GM23338 (cell line): ENCODE results near the gene TTC28. TPM values are rescaled to one million over a fixed set of nuclear protein-coding genes. Genes with fewer than 3 reads are reported as not detected.

Experiments used
- ATAC-seq: fragments of 200-7000 bp; cut with Tn5 transposase; 3 replicates; pipeline ENCODE4 v1.9.1; 2020
- DNase-seq: peaks from one replicate; pipeline ENCODE4 v3.0.0-alpha.2; 2015; ENCODE audit warnings: low spot score
- H2AFZ ChIP-seq: fragments of 200-600 bp; sonication (generic); 2 replicates; pipeline ENCODE4 v1.8.0; 2016; ENCODE audit warnings: antibody characterized with exemption, mild to moderate bottlenecking, moderate library complexity
- H3F3A ChIP-seq: fragments of 200-600 bp; sonication (generic); replicated peaks from 2 replicates; pipeline ENCODE4 v1.8.0; 2017; ENCODE audit warnings: antibody characterized with exemption, mixed run types, low read depth
- H3K27ac ChIP-seq: fragments of 200-600 bp; sonication (generic); 2 replicates; pipeline ENCODE4 v1.6.1; 2016; ENCODE audit warnings: low read depth
- H3K27me3 ChIP-seq: fragments of 200-600 bp; sonication (generic); 2 replicates; pipeline ENCODE4 v1.8.0; 2016; ENCODE audit warnings: mild to moderate bottlenecking, mixed run types, moderate library complexity; ENCODE audit not compliant: insufficient read depth
- H3K36me3 ChIP-seq: fragments of 200-600 bp; sonication (generic); 2 replicates; pipeline ENCODE4 v1.8.0; 2016; ENCODE audit warnings: mild to moderate bottlenecking; ENCODE audit not compliant: insufficient read depth
- H3K4me1 ChIP-seq: fragments of 200-600 bp; sonication (generic); 2 replicates; pipeline ENCODE4 v1.8.0; 2016; ENCODE audit warnings: mild to moderate bottlenecking, moderate library complexity; ENCODE audit not compliant: insufficient read depth
- H3K4me2 ChIP-seq: fragments of 200-600 bp; sonication (generic); 2 replicates; pipeline ENCODE4 v1.7.1; 2017; ENCODE audit warnings: mixed run types
- H3K4me3 ChIP-seq: fragments of 200-600 bp; sonication (generic); 2 replicates; pipeline ENCODE4 v1.6.1; 2016; ENCODE audit warnings: mixed run types
- H3K79me2 ChIP-seq: fragments of 200-600 bp; sonication (generic); replicated peaks from 2 replicates; pipeline ENCODE4 v1.8.0; 2017; ENCODE audit warnings: mild to moderate bottlenecking; ENCODE audit not compliant: insufficient read depth
- H3K9me2 ChIP-seq: fragments of 200-600 bp; sonication (generic); 2 replicates; pipeline ENCODE4 v1.8.0; 2017; ENCODE audit not compliant: insufficient read depth
- H4K20me1 ChIP-seq: fragments of 200-600 bp; sonication (generic); replicated peaks from 2 replicates; pipeline ENCODE4 v1.8.0; 2017; ENCODE audit warnings: mild to moderate bottlenecking; ENCODE audit not compliant: insufficient read depth
- H3K27ac Mint-ChIP-seq: 2 replicates; pipeline ENCODE4 v1.8.0; 2020; ENCODE audit warnings: inconsistent platforms, mild to moderate bottlenecking, moderate library complexity, mixed read lengths
- H3K27me3 Mint-ChIP-seq: 3 replicates; pipeline ENCODE4 v1.8.0; 2022; ENCODE audit warnings: low read depth, mild to moderate bottlenecking, moderate library complexity, mixed read lengths, inconsistent platforms; ENCODE audit not compliant: insufficient read depth, poor library complexity
- H3K36me3 Mint-ChIP-seq: 3 replicates; pipeline ENCODE4 v1.8.0; 2021; ENCODE audit warnings: low read depth, mild to moderate bottlenecking, inconsistent platforms, moderate library complexity, mixed read lengths
- H3K4me1 Mint-ChIP-seq: 3 replicates; pipeline ENCODE4 v1.8.0; 2020; ENCODE audit warnings: mild to moderate bottlenecking, inconsistent platforms, mixed read lengths
- H3K4me3 Mint-ChIP-seq: 3 replicates; pipeline ENCODE4 v1.8.0; 2021; ENCODE audit warnings: moderate library complexity, mild to moderate bottlenecking, inconsistent platforms, mixed read lengths
- H3K9me3 Mint-ChIP-seq: 3 replicates; pipeline ENCODE4 v1.8.0; 2020; ENCODE audit warnings: moderate library complexity, mild to moderate bottlenecking, inconsistent platforms, mixed read lengths
- CREB1 ChIP-seq: fragments of 250-450 bp; sonication (Bioruptor Pico); IDR thresholded peaks from 2 replicates; pipeline ENCODE4 v1.5.0; 2020; ENCODE audit warnings: low read depth, mild to moderate bottlenecking, moderate library complexity
- JUNB ChIP-seq: IDR thresholded peaks from one replicate; pipeline ENCODE4 v1.6.1; 2016; ENCODE audit warnings: antibody characterized with exemption; ENCODE audit not compliant: unreplicated experiment
- NANOG ChIP-seq: IDR thresholded peaks from 2 replicates; pipeline ENCODE4 v1.6.1; 2016; ENCODE audit warnings: antibody characterized with exemption, borderline replicate concordance
- POLR2AphosphoS5 ChIP-seq: IDR thresholded peaks from 2 replicates; pipeline ENCODE4 v1.6.1; 2016; ENCODE audit warnings: antibody characterized with exemption, low read depth
- STAT1 ChIP-seq: IDR thresholded peaks from one replicate; pipeline ENCODE4 v1.6.1; 2016; ENCODE audit warnings: antibody characterized with exemption; ENCODE audit not compliant: unreplicated experiment
- ZNF114 ChIP-seq: fragments of 250-450 bp; sonication (Bioruptor Pico); IDR thresholded peaks from 2 replicates; pipeline ENCODE4 v1.5.0; 2020; ENCODE audit warnings: mild to moderate bottlenecking, moderate library complexity
- ZNF331 ChIP-seq: fragments of 250-450 bp; sonication (Bioruptor Pico); IDR thresholded peaks from 2 replicates; pipeline ENCODE4 v1.5.0; 2020; ENCODE audit warnings: low read depth, mild to moderate bottlenecking, moderate library complexity
- ZNF462 ChIP-seq: fragments of 250-450 bp; sonication (Bioruptor Pico); IDR thresholded peaks from 2 replicates; pipeline ENCODE4 v1.5.0; 2020; ENCODE audit warnings: mild to moderate bottlenecking, moderate library complexity
- polyA plus RNA-seq: library from polyadenylated mRNA; unstranded; fragments of >200 nt; fragmentation: Nextera tagmentation; extraction: Ambion mirVana; gene quantifications from 2 replicates; pipeline ENCODE4 v1.2.1, GENCODE V29; 2016
- total RNA-seq: library from RNA; depleted of rRNA; stranded (reverse); fragments of >200 nt; shearing (Covaris generic); gene quantifications from 2 replicates; pipeline ENCODE4 v1.2.3, GENCODE V29; 2014
- TF ChIP-seq, protein P1 (sequence below): IDR thresholded peaks from 2 replicates; pipeline ENCODE4 v1.6.1; 2016; ENCODE audit warnings: antibody characterized with exemption

The TTC28 gene
- total and polyA plus RNA-seq, 2 experiments from 2014 or later: 4.5 to 16.1 TPM

- no peaks in the 10 kb centered on the region for H3K9me3 Mint-ChIP-seq
- H3K36me3 Mint-ChIP-seq: no peaks in the 10 kb centered on the region
- Histone ChIP-seq H3K27ac (no peak overlapping the region), H3K4me3 (no peak overlapping the region), H2AFZ (no peak overlapping the region), H3K4me1 (peaks cover 23% of the 10 kb centered on the region), H3F3A (no peaks in the 10 kb centered on the region), H3K79me2 (no peaks in the 10 kb centered on the region), H3K36me3 (no peaks in the 10 kb centered on the region), H4K20me1 (no peaks in the 10 kb centered on the region), H3K9me2 (no peaks in the 10 kb centered on the region), H3K27me3 (no peaks in the 10 kb centered on the region), H3K4me2 (no peak overlapping the region)
- no peak overlapping the region for H3K27ac Mint-ChIP-seq
- peaks cover 27% of the 10 kb centered on the region for H3K4me1 Mint-ChIP-seq
- ATAC-seq (no peak), DNase-seq (no peak)
- H3K4me3 Mint-ChIP-seq: no peak overlapping the region
- no peaks in the 10 kb centered on the region for H3K27me3 Mint-ChIP-seq
- TF ChIP-seq NANOG: no peak
- no peak for TF ChIP-seq STAT1
- no peak for TF ChIP-seq JUNB
- no peak for TF ChIP-seq ZNF114
- TF ChIP-seq, protein P1, sequence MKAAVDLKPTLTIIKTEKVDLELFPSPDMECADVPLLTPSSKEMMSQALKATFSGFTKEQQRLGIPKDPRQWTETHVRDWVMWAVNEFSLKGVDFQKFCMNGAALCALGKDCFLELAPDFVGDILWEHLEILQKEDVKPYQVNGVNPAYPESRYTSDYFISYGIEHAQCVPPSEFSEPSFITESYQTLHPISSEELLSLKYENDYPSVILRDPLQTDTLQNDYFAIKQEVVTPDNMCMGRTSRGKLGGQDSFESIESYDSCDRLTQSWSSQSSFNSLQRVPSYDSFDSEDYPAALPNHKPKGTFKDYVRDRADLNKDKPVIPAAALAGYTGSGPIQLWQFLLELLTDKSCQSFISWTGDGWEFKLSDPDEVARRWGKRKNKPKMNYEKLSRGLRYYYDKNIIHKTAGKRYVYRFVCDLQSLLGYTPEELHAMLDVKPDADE: no peak
- TF ChIP-seq POLR2AphosphoS5: no peak
- no peak for TF ChIP-seq CREB1 (CRISPR knock-in tag)
- no peak for TF ChIP-seq ZNF462 (CRISPR knock-in tag)
- no peak for TF ChIP-seq ZNF331 (CRISPR knock-in tag)
Measured at GRCh38 chr22:28125799-28126198, 553.8 kb downstream of the TTC28 start.
